ENCODE results near the gene LPIN1. TPM values are rescaled to one million over a fixed set of nuclear protein-coding genes. Genes with fewer than 3 reads are reported as not detected.

Gene LPIN1
- total RNA-seq, 4 donors from 2014 or later = 47.6 to 293 (median 140) TPM

- TF ChIP-seq, protein P1, sequence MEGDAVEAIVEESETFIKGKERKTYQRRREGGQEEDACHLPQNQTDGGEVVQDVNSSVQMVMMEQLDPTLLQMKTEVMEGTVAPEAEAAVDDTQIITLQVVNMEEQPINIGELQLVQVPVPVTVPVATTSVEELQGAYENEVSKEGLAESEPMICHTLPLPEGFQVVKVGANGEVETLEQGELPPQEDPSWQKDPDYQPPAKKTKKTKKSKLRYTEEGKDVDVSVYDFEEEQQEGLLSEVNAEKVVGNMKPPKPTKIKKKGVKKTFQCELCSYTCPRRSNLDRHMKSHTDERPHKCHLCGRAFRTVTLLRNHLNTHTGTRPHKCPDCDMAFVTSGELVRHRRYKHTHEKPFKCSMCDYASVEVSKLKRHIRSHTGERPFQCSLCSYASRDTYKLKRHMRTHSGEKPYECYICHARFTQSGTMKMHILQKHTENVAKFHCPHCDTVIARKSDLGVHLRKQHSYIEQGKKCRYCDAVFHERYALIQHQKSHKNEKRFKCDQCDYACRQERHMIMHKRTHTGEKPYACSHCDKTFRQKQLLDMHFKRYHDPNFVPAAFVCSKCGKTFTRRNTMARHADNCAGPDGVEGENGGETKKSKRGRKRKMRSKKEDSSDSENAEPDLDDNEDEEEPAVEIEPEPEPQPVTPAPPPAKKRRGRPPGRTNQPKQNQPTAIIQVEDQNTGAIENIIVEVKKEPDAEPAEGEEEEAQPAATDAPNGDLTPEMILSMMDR (IDR thresholded peaks at IDR 0.05; ENCODE audit: low read depth) = no peak
Observed at GRCh38 chr2:11701751-11702301, 44.6 kb upstream of the LPIN1 start.

- TF ChIP-seq, protein P1 (IDR thresholded peaks at IDR 0.05; ENCODE audit: low read depth) = no peak
Observed at GRCh38 chr2:11702946-11703345, 43.5 kb upstream of the LPIN1 start.

- TF ChIP-seq, protein P1 (IDR thresholded peaks at IDR 0.05; ENCODE audit: low read depth) = no peak
Observed at GRCh38 chr2:11703700-11704099, 42.7 kb upstream of the LPIN1 start.

DNA sequence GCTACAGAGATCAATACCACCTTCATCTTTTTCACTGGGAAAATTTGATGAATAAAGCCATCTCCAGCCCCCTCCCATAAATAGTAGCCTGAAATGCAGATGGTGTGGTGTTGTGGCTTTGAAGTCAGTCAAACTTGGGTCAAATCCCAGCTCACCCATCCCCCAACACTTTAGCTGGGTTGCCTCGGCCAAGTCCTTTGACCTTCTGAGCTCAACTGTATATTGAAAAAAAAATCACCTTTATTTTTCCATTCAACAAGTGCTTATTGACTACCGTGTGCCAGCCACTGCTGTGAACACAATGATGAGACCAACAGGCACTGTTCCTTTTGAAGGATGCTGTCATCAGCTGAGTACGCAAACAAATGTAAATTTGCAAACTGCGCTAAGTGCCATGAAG lies 41.4 kb upstream of the LPIN1 start:
- TF ChIP-seq, protein P1 (IDR thresholded peaks at IDR 0.05; ENCODE audit: low read depth) = no peak

- TF ChIP-seq, protein P1 (IDR thresholded peaks at IDR 0.05; ENCODE audit: low read depth) = no peak
Observed at GRCh38 chr2:11705711-11706110, 40.7 kb upstream of the LPIN1 start.

DNA sequence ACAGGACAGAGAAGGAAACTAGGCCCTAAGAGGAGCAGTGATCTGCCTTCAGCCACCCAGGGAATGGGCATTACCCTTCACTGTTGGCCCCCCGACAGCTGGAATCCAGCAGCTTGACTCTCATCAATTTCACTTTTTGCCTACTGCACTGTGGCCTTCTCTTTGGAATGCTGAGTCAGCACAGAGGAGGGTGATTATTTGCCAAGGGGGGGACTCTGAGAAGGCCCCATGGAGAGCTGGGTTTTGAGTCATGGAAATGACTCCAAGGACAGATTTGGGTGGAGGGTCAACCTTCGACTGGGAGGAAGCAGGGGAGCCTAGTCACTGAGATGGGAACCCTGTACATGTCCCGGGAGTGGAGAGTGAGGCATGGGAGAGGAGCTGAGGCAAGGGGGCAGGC lies 38.3 kb upstream of the LPIN1 start:
- TF ChIP-seq, protein P1 (IDR thresholded peaks at IDR 0.05; ENCODE audit: low read depth) = no peak

DNA sequence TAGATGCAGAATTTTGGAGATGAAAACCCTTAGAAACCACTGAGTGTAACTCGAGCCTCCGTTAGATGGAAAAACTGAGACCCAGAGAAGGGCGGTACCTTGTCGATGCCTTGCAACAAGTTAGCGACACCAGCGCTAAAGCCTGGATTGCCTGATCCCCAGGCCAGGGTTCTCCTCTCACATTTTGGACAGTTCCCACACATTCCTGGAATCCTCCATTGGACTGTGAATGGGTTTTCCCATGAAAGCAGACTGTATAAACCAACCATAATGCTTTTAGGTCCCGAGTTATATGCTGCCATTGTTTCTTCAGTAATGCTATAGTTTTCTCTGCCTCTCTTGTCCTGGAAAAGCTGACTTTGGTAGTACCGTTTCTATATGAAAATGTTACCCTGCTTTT lies 37.1 kb upstream of the LPIN1 start:
- TF ChIP-seq, protein P1 (IDR thresholded peaks at IDR 0.05; ENCODE audit: low read depth) = no peak
